GM18861 (cell line): ENCODE measurements around the gene SEC23B.
"Not testable (repeated sequence)": the region's sequence is repeated elsewhere in the genome, so short reads cannot be mapped to it uniquely, and the experiment has no call there.

Source experiments
- ATAC-seq: cut with Tn5 transposase; IDR thresholded peaks from one replicate; pipeline ENCODE4 v1.9.1; 2021; ENCODE audit not compliant: unreplicated experiment

The SEC23B gene

DNA sequence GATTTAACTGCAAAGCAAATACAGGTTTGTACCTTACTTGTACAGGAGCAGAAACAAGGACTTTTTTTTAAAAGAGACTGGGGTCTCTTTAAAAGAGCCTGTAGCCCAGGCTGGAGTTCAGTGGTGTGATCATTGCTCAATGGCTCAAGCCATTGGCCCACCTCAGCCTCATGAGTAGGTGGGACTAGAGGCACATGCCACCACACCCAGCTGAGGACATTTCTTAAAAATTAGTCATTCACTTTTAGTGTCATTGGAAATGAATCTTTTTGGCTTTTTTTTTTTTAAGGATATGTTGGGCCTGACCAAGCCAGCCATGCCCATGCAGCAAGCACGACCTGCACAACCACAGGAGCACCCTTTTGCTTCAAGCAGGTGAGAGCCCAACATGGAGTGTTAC lies 16.9 kb downstream of the SEC23B start:
- ATAC-seq = no peak

DNA sequence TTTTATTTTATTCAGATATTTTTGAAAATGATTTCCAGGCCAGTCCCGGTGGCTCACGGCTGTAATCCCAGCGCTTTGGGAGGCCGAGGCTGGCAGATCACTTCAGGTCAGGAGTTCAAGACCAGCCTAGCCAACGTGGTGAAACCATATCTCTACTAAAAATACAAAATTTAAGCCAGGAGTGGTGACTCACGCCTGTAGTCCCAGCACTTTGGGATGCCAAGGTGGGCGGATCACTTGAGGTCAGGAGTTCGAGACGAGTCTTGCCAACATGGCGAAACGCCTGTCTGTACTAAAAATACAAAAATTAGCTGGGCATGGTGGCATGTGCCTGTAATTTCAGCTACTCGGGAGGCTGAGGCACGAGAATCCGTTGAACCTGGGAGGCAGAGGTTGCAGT lies 19.0 kb downstream of the SEC23B start:
- not testable (repeated sequence) for ATAC-seq

DNA sequence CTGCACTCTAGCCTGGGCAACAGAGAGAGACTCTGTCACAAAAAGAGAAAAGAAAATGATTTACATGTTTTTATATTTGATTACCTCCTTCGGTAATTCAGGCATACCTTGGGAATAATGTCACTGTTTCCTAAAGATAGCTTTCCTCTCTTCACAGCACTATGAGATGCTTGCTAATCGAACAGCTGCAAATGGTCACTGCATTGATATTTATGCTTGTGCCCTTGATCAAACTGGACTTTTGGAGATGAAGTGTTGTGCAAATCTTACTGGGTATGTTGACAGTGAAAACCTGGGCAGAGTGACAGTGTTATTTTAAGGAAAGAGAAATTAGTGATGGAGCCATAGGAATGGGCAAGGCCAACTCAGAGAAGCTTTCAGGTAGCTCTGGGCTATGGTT lies 19.6 kb downstream of the SEC23B start:
- no peak for ATAC-seq

DNA sequence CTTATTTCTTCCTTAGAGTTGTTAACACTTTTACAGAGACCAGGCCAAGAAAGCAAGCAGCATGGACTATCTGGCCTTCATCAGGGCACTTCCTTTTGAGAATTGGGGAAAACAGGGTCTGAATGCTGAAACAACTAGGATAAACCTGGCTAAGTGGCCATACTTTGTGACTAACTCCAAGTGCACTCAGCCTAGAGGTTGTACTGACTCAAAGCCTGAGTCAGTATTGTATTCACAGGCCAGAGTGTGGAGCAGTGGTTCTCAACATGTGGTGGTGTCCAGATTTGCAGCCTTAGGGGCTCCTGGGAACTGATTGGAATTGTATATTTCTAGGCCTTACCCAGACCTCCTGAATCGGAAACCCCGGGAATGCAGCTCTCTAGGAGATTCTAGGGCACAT lies 20.1 kb downstream of the SEC23B start:
- no peak for ATAC-seq

DNA sequence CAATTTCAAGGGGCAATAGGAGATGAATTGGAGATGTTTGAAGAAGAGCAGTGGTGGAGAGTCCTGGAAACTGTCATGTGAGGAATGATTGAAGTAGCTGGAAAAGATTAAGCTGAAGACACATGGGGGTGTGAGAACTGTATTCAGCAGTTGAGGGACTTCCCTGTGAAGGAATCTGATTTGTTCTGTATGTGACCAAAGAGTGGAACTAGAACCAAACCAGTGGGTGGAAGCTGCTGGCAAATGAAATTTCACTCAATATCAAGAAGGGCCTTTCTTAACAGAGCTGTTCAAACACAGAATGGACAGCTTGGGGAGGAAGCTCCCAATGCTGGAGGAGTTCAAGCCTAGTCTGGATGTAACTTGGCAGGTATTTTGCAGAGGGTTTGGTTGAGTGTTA lies 21.3 kb downstream of the SEC23B start:
- ATAC-seq = no peak

DNA sequence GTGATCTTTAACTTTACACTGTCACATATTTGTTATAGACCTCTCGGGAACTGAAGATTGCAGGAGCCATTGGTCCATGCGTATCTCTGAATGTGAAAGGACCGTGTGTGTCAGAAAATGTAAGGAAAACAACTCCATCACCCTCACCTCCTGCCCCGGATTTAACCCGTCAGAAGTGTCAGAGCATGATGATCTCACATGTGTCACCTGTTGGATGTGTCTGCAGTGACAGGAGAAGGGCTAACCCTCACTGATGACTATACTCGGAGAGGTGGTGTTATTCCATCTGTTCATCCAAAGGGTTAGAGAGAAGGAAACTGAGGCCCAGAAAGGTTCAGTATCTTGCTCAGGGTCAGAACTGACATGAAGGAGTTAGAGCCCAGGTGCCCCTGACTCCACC lies 24.9 kb downstream of the SEC23B start:
- ATAC-seq = no peak

DNA sequence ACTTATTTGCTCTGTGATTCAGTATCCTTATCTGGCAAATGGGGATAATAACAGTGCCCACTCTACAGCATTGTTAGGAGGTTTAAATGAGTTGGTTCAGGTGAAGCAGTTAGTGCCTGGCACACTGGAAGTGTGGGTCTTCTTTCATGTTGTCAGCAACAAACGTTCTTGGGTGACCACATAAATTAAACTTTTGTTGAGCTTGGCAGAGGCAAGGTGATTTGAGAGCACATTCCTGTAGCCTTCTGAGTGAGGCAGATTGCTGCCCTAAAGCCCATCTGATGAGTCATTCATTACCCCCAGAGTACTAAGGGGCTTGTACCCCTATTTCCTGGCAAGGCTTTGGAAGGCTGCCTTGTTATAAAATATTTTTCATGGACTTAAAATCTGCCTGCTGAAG lies 25.8 kb downstream of the SEC23B start:
- no peak for ATAC-seq

DNA sequence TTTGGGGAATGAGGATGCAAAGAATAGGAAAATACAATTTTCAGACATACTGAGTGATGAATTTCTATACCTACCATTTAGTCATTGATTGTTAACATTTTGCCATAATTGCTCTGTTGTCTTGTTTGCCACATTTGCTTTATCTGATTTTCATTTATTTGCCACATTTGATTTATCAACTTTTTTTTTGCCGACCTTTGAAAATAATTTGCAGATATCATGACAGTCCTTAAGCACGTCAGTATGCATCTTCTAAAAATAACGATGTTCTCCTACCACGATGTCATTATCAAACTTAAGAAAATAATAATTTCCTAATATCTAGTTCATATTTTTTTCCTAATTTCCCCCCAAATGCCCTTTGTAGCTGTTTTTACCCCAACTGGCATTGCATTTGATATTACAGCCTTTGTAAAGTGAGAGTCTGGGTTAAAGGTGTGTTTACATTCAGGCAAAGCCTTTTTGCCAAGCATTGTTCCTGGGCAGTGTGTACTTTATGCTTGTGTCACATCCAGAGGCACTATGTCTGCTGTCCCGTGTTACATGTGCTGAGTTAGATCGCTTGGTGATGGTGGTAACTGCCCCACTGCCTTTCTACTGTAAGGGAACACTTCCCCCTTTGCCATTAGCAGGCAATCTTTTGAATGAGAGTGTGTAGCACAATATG lies 26.4 kb downstream of the SEC23B start:
- ATAC-seq = no peak

DNA sequence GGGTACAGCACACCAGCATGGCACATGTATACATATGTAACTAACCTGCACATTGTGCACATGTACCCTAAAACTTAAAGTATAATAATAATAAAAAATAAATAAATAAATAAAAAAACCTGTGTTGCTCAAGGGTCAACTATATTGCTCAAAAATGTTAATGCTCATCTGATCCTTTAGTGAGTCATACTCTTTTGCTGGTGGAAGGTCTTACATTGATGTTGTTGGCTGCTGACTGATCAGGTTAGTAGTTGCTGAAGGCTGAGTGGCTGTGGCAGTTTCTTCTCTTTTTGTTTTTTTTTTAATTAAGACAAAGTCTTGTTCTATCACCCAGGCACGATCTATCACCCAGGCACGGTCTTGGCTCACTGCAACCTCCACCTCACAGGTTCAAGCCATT lies 29.9 kb downstream of the SEC23B start:
- no peak for ATAC-seq

DNA sequence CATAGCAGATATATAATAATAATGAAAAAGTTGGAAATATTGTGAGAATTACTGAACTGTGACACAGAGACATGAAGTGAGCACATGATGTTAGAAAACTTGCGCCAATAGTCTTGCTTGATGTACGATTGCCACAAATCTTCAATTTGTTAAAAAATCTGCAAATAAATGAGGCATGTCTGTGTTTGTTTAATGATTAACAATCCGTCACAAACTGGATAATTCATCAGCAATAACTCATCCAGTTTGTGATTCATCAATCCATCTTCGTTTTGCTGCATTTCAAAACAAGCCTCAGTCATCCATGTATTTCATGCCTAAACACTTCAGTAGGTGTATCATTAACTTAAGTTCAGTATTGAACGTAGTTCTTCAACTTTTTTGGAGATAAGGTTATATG lies 34.0 kb downstream of the SEC23B start:
- ATAC-seq = no peak

DNA sequence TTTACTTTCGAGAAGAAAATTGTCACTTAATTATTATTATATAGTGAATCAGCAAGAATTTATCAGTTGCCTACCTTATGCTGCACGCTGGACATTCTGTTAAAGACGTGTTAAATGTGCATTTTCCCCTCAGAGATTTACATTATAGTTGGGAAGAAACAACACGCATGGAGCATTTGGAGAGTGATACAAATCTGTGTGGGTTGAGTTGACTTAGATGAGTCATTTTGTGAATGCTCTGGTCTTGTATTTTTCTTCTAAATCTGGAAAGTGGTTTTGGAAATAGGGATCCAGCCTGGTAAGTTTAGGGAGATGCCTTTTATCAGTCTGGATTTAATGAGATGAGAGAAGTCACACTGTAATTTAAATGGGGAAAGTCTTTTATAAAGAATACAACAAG lies 35.5 kb downstream of the SEC23B start:
- ATAC-seq = no peak

DNA sequence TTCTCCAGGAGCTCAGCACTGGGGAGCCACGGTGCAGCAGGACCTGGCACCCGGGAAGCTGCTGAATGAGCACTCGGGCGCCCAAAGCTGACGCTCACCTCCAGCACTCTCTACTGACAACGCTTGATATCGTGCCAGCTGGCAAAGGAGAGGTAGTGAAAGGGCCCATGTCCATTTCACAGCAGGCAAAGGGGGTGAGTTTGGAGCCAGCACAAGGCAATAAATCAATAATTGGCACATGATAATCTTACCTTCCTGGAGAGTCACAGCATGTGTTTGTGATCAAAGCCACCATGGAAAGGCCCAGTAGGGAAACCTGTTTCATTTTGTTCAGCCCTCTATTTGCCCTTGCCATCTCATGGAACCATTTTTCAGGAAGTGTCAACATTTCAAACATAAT lies 36.2 kb downstream of the SEC23B start:
- ATAC-seq = no peak

DNA sequence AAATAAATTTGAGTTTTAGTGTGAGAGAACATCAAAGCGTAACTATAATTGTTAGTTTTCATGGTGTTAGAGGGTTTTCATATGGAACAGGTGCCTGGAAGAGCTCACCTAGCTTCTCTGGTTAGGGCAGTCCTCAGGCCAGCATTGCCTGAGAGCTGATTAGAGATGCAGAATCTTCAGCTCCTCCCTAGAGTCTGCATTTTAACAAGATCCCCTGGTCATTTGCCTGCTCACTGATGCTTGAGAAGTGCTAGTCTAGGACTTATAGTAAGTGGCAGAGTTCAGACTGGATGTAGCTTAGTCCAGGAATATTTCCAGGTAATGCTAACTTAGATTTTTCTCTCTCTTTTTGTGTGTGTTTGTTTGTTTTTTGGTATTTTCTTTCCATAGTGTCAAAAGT lies 37.8 kb downstream of the SEC23B start:
- no peak for ATAC-seq

DNA sequence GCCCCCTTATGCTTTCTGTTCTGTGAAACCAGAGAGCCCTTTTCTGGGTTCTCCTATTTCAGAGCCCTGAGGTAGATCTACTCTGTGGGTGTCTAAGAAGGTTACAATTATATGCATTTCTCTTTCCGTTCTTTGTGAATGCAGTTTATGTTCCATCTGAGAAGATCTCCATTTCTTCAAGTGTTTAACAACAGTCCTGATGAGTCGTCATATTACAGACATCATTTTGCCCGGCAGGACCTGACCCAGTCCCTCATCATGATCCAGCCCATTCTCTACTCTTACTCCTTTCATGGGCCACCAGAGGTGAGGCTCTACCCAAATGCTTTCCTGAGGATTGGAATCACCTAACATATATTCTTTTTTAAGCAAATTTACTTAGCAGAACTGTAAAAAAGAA lies 40.7 kb downstream of the SEC23B start:
- ATAC-seq = no peak

DNA sequence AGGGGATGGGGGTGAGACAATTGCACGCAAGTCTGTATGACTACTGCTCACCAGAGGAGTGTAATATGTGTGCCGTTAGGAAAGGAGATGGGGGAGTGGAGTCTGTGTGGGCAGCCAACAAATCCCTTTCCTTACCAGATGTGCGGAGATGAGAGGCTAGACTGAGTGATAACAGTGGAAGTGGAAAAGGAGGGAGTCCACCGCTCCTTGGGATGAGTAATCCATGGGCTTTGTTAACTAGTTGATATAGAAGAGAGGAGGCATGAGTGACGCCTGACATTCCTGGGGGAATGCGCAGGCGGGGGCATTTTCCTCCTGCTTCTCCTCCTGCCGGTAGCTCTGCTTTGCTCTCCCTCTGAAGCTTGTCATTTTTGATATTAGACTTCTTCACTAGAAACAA lies 46.0 kb downstream of the SEC23B start:
- ATAC-seq = no peak

DNA sequence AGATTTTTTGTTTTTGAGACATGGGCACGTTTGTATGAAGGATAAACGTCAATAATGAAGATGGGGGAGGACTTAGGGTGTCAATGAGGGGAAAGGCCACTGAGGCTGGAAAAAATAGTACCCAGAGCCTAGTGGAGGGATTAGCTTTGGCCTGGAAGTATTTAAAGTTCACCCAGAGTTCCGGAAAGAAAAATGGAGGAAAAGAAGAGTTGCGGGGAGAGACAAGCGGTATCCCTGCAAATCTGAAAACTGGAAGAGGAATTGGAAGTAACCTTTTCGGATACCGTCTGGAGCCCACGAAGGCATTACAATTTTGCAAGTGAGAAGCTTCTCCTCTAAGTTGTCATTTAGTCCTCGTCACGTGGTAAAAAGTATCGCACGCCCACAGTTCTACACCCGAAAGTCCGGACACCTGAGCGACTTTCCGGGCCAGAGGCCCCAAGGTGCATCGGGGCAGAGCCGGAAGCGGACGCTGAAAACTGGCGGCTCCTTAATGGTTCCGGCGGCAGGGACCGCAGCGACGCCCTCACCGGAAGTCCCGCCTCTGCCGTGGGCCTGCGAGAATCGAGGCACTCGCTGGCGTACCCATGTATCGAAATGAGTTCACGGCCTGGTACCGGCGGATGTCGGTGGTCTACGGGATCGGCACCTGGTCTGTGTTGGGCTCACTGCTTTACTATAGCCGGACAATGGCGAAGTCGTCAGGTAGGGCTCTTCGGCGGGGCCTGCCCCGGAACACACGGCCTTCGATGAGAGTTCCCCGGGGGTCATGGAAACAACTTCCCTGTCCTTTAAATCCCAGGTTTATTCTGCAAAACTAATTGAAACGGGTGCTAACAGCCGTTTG lies 59.4 kb downstream of the SEC23B start, which contains the start of gene SMIM26:
TSS of gene SMIM26 (plus strand) at position 541 of the 847 bp plus-strand sequence. CDS start at position 588, 47 bp downstream.
- peak; percentile 97 for ATAC-seq

DNA sequence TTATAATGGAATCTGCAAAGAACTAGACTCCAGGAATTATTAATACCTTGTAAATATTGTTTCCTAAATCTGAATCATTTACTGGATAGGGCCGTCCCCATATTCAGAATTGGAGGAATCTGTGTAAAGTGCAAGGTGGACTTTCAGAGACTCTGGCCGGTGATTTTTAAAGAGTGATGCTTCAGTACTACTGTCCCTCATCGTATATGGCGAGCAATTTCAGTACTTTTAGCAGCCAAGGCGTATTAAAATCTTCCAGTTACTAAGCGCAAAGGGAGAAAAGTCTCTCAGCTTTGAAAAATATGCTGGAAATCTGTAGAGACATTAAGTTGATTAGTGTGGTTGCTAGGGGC lies 60.0 kb downstream of the SEC23B start:
- no peak for ATAC-seq

DNA sequence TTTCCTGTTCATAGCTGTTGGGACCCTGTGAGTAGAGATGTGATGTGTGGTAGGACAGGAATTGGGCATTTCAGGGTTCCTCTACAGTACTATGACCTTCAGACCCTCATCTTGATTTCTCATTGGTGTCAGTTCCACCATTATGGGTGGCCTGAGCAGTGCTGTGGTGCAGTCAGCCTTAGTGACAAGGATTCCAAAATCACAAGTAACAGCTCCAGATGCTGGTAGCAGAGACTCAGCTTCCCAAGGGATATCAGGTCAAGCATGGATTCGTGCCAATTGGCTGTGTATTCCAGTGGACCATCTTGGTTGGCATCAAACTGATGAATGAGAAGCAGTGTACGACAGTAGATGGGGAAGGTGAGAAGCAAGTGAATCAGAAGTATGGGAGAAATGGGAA lies 63.3 kb downstream of the SEC23B start:
- no peak for ATAC-seq

DNA sequence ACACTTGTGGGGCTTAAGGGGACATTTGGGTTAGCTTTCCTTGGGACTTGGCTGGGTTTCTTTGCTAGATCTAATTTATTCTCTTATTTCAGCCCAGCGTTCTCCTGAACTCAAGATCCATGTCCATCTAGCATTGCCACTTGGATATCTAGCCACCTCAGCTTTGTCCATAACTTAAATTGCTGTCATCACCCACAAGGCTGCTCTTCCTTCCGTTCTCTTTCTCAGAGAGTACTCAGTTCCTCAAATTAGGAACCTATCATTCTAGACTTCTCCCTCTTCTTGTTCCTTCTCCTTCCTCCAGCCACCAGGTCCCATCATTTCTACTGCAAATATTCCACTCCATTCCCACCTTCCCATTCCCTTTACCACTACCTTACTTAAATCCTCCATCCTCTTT lies 63.8 kb downstream of the SEC23B start:
- no peak for ATAC-seq

DNA sequence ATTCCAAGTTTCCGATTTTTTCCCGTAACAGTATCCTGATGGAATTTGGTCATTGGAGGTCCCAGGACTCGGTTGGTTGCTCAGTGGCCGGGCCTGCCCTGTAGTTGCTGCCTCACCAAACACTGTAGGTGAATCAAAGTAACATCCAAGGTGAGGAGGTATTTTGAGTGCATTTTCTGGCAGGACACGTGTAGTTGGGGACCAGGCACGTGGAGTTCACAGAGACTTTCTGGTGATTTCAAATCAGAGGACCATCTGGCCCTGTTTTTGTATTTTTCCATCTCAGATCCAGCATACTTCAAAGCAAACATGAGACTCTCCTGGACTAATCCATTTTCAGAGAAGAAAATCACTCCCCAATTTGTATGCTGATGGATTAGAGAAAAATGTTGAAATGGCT lies 70.2 kb downstream of the SEC23B start:
- ATAC-seq = no peak

DNA sequence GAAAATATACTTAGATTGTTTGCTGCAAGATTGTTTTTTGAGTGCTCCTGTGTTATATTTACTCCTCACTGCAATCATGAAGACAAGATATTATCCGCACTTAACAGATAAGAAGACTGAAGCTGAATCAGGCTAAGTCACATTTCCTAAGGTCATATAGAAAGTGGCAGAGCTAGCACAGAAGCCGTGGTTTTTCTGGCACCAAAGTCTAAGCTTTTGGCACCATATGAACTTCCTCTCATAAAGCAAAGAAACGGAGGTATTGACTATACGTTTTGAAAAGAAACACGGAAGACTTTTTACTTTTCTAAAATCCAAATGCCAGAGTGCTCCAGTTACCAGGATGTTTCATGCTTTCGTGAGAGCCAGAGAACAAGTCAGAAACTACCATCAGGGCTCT lies 70.8 kb downstream of the SEC23B start:
- ATAC-seq = no peak

DNA sequence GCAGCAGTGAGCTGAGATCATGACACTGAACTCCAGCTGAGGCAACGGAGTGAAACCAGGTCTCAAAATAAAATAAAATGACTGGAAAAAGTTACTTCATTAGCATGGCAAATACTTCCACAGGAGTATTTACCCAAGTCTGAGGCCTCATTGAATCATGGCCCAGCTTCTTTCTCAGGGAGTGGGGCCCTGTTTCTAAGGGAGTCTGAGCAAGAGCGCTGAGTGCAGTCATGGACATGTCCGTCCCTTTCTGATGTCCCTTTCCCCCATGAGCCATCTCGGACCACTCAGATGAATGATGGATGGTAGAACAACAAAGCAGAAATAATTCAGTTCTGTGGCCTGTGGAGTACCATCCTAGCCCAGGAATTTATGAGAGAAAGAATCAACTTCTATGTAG lies 72.3 kb downstream of the SEC23B start:
- no peak for ATAC-seq

DNA sequence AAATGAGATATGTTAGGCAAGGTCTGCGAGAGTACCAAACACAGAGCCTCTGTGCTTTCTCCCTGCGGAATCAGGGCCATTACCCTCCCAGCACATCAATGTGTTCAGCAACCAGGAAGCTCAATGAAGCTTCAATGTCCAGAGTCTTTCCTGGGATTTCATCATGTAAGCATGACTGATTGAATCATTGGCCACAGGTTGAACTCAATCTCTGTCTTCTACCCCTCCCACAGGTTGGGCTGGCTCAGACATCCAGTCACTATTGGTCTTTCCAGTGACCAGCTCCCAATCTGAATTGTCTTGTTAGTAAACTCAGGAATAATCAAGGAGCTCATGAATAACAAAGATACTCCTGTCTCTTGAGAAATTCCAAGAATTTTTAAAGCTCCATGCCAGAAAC lies 77.4 kb downstream of the SEC23B start:
- ATAC-seq = no peak
